IPS-18c (cell line): Measurements from ENCODE around the gene NAA25.
"Not testable (repeated sequence)": the region's sequence is repeated elsewhere in the genome, so short reads cannot be mapped to it uniquely, and the experiment has no call there.

ENCODE experiments used
- H3K4me3 ChIP-seq: 2 replicates; pipeline ENCODE4 v1.7.0; 2013; ENCODE audit warnings: low read depth, mild to moderate bottlenecking, low read length, moderate library complexity; ENCODE audit not compliant: insufficient read depth
- H3K9me3 ChIP-seq: one replicate; pipeline ENCODE4 v1.6.1; 2013; ENCODE audit warnings: mild to moderate bottlenecking, low read length, moderate library complexity; ENCODE audit not compliant: control insufficient read depth, insufficient read depth

Gene NAA25

DNA sequence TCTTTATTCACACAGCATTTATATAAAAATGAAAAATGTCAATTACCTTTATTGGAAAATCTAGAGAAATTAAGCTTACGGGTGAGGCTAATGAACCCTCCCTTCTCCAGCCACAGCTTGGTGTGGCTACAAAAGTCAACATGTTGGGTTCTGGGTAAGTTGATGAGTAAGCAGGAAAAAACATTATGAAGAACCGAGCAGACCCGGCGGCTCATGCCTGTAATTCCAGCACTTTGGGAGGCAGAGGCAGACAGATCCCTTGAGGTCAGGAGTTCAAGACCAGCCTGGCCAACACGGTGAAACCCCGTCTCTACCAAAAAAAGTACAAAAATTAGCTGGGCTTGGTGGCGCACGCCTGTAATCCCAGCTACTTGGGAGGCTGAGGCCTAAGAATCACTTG is 10.9 kb downstream of the NAA25 start:
- H3K9me3 ChIP-seq, result peaks cover 2% of the 10 kb centered on the region

DNA sequence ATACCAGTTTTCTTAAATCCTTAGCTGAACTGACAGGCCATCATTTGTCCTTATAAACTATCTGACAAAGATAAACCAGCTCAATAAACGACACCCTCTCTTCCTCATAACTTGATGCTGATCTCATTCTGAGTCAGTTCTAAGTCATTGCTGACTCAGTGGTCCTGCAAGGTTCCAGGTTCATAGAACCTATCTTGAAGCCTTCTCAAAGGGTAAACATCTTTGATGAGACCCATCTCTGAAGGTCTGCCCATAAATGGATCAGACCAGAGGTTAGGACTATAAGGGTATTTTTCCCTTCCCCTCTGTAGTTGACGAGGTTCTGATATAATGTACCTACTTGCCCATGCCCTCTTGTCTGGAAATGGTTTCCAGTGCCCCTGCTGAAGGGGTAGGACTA is 11.9 kb downstream of the NAA25 start:
- peaks cover 2% of the 10 kb centered on the region for H3K9me3 ChIP-seq
- no peak overlapping the region for H3K4me3 ChIP-seq

More for the DNA sequence above, 10.9 kb downstream of the NAA25 start:
- no peak overlapping the region for H3K4me3 ChIP-seq

GRCh38 chr12:112096070-112096469 is 12.5 kb downstream of the NAA25 start:
- Histone ChIP-seq H3K9me3 (peaks cover 2% of the 10 kb centered on the region), H3K4me3 (no peak overlapping the region)

DNA sequence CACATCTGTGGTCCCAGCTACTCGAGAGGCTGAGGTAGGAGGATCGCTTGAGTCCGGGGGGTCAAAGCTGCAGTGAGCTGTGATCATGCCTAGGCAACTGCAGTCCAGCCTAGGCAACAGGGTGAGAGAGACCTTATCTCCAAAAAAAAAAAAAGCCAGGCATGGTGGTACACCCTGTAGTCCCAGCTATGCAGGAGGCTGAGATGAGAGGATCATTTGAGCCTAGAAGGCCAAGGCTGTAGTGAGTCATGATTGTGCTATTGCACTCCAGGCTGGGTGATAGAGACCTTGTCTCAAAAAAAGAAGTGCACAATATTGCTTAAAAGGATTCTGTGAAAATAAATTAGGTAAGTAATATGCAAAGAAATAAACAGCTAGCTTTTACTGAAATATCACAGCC is 17.0 kb downstream of the NAA25 start:
- H3K9me3 ChIP-seq, result no peaks in the 10 kb centered on the region
- H3K4me3 ChIP-seq, result no peak overlapping the region

GRCh38 chr12:112087851-112088250 is 20.7 kb downstream of the NAA25 start:
- no peaks in the 10 kb centered on the region for H3K9me3 ChIP-seq
- H3K4me3 ChIP-seq, result no peak overlapping the region

GRCh38 chr12:112087055-112087850 is 21.3 kb downstream of the NAA25 start:
- Histone ChIP-seq H3K4me3 (no peak overlapping the region), H3K9me3 (no peaks in the 10 kb centered on the region)

- Histone ChIP-seq H3K4me3 (no peak overlapping the region), H3K9me3 (no peaks in the 10 kb centered on the region)
Measured at GRCh38 chr12:112066566-112066965, 42.0 kb downstream of the NAA25 start.

DNA sequence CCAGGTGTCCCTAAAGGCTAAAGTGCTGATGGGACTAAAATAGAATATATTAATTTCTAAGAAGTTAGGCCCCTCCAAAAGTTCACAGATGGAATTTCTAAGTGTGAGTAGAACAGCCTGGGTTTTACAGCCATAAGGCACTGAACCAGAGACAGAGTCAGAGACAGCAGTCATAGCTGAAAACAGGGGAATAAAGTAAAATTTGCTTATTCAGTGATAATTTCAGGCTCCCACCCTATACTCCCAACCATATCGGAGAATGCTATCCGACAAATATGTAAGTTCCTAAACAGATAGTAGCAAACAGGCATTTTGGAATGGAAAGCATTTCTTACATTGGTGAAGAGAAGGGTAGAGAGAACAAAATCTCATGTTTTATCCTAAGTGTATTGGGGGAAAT is 45.3 kb downstream of the NAA25 start:
- Histone ChIP-seq H3K9me3 (no peaks in the 10 kb centered on the region), H3K4me3 (no peak overlapping the region)

DNA sequence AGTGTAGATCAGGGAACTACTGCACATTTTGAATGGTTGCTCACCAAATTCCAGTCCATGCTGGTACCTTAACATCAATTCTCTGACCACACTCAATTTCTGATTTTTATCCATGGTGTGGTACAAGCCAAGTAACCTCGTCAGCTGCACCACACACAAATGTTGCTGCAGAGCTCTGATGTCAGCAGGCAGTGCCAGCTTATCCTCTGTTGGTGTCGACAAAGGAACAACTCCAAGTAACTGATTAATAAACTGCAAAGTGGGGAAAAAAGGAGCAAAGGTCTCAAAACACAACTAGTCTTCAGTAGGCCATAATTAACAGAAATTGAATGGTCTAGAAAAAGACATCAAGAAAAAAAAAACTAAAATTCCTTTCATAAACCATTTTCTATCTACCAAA is 47.4 kb downstream of the NAA25 start:
- H3K9me3 ChIP-seq, result no peaks in the 10 kb centered on the region

GRCh38 chr12:112049351-112049750 is 59.2 kb downstream of the NAA25 start:
- Histone ChIP-seq H3K9me3 (no peaks in the 10 kb centered on the region), H3K4me3 (no peak overlapping the region)

More for the DNA sequence above, 47.4 kb downstream of the NAA25 start:
- H3K4me3 ChIP-seq, result no peak overlapping the region

DNA sequence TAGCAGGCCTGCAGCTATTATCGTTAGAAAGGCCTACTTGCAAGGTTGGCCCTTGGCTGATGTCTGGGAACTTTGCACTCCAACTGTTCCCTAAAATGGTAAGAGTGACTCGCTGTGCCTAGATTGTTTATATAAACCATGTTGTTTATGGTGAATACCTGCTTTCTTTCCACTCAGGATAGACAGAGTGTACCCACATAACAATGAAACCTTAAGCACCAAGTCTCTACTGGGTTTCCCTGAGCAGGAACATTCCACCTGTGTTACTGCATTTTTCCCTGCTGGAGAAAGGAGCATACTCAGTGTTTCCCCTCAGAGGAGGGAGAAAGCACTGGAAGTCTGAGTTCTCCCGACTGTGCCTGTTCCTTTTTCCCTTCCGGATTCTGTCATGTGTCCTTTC is 62.6 kb downstream of the NAA25 start:
- no peaks in the 10 kb centered on the region for H3K9me3 ChIP-seq

DNA sequence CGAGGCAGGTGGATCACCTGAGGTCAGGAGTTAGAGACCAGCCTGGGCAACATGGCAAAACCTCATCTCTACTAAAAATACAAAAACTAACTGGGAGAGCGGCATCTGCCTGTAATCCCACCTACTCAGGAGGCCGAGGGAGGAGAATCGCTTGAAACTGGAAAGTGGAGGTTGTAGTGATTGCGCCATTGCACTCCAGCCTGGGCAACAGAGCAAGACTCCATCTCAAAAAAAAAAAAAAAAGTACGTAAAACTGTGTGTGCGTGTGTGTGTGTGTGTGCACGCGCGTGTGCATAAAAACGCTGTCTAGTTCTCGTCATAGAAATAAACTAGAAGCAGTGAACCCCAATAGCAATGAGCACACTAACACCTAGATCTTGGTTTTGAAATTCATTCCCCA is 72.0 kb downstream of the NAA25 start:
- not testable (repeated sequence) for H3K9me3 ChIP-seq, H3K4me3 ChIP-seq

More for the DNA sequence above, 62.6 kb downstream of the NAA25 start:
- H3K4me3 ChIP-seq, result no peak overlapping the region

DNA sequence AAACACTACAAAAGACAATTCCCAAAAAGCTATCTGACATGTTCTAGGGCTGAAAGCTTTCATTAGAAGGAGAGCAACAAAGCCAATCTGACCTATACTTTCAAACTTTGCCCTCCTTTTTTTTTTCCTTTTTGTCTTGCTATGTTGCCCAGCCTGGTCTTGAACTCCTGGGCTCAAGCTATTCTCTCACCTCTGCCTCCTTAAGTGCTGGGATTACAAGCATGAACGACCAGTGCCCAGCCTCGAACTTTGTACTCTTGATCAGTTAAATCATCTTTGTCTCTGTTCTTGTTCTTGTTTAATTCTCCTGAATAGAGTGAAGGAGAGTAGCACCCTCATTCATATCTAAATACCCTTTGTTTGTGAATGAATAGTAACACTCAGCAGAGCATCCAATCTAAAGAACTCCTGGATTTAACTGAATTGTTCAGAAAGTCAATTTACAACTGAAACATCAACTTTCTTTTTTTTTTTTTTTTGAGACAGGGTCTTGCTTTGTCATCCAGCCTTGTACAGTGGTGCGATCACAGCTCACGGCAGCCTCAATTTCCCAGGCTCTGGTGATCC is 73.3 kb downstream of the NAA25 start:
- Histone ChIP-seq H3K9me3 (no peaks in the 10 kb centered on the region), H3K4me3 (no peak overlapping the region)

DNA sequence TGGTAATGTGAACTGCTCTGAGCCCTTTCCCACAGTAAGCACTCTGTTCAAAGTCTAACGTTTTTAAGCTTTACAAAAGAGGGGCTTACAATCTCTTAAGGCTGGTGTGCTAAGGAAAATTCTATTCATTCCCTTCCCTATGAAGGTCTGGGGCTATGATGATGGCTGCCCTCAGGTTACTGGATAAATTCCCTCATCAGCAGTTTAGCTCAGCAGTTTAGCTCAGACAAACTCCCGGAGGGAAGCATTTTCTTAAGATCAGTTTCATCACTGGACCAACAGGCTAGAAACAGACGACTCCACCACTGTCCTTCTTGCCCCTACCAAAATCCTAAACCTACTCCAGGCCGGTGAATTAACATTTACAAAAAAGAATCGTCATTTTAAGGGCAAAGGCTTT is 76.3 kb downstream of the NAA25 start:
- Histone ChIP-seq H3K4me3 (no peak overlapping the region), H3K9me3 (no peaks in the 10 kb centered on the region)

GRCh38 chr12:112031472-112031871 is 77.1 kb downstream of the NAA25 start:
- H3K9me3 ChIP-seq, result no peaks in the 10 kb centered on the region
- no peak overlapping the region for H3K4me3 ChIP-seq

DNA sequence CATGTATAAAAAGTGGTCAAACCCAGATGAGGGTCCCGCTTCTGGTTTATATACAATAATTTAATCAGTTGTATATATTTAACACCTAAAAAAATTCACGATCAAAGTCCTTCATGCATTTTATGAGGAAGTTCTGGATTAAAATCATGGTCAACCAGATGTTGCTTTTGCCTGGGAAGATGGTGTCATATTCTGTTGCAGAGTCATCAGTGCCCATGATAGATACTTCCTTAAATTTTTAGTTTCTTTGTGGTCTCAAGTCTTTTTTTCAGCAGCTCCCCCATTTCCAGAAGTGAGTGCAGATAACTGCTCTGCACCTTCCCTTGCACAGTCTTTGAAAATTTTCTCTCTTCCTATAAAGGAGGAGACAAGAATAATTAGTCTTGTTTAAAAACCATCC is 79.3 kb downstream of the NAA25 start:
- Histone ChIP-seq H3K4me3 (no peak overlapping the region), H3K9me3 (no peaks in the 10 kb centered on the region)

- no peaks in the 10 kb centered on the region for H3K9me3 ChIP-seq
- H3K4me3 ChIP-seq, result no peak overlapping the region
Measured at GRCh38 chr12:112025808-112026375, 82.7 kb downstream of the NAA25 start.

DNA sequence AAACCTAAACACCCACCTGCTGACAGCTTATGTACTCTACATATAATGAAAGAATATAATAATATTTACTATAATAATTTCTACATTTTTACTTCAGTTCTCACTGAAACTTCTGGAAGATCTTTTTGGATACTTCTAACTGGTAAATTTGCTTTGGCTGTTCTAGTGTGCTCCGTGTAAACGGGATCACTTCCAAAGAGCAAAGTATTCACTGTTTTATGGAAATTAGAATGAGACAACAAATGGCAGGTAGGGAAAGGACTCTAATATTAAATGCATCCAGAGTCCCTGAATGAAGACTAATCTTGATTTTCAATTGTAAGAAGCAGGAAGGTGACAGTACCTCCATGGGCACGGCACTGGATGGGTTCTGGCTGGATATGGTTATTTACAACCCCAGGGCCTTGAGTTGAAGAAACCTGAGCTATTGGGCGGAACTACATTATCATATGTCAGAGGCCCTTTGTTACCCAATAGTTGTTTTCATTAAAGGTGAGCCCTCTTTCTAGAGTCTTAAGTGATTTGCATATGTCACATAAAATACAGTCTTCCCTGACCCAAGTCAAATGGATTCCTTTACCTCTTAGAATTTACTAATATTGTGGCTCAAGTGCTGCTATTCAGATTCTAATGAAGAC is 84.7 kb downstream of the NAA25 start:
- H3K9me3 ChIP-seq, result no peaks in the 10 kb centered on the region
- no peak overlapping the region for H3K4me3 ChIP-seq
